ENCODE data around the gene GPR37. TPM values are rescaled to one million over a fixed set of nuclear protein-coding genes. Genes with fewer than 3 reads are reported as not detected.

GPR37 gene
- total and polyA plus RNA-seq, 10 of the 15 experiments (the other 5 are each of a cell fraction or from before 2014, with no cell fraction given), result 0.02 TPM; not detected in 9

GRCh38 chr7:124701955-124702354 is 63.6 kb downstream of the GPR37 start:
- no peak for FAIRE-seq
- 36% methylated on average over 2 of the region's 2 CpGs for WGBS (ENCODE audit: insufficient coverage, insufficient replicate concordance, low lambda C conversion rate, missing lambda C conversion rate)
- intact Hi-C loops (cut with micrococcal nuclease; ENCODE audit: unreplicated experiment), result no loop called here
- TF ChIP-seq GATAD2B (conservative IDR thresholded peaks at IDR 0.05; ENCODE audit: low read depth) (no peak), HDGF (IDR thresholded peaks at IDR 0.05) (no peak), RB1 (IDR thresholded peaks at IDR 0.05; ENCODE audit: borderline replicate concordance) (no peak), NFYA (IDR thresholded peaks at IDR 0.05; ENCODE audit: borderline replicate concordance, low read depth, low read length) (no peak), CHD1 (IDR thresholded peaks at IDR 0.05; ENCODE audit: low read depth, low read length) (no peak), PRDM15 (CRISPR knock-in tag; IDR thresholded peaks at IDR 0.05) (no peak), NFXL1 (IDR thresholded peaks at IDR 0.05; ENCODE audit: borderline replicate concordance) (no peak), USF1 (IDR thresholded peaks at IDR 0.05; ENCODE audit: borderline replicate concordance, extremely low read length, insufficient read depth, low read depth, low read length) (no peak), STAT1 (conservative IDR thresholded peaks at IDR 0.05) (no peak), TCF7 (IDR thresholded peaks at IDR 0.05; ENCODE audit: borderline replicate concordance) (no peak), FOS (IDR thresholded peaks at IDR 0.05; ENCODE audit: borderline replicate concordance, extremely low read depth, insufficient read length) (no peak), ZNF217 (IDR thresholded peaks at IDR 0.05) (no peak), SMAD5 (IDR thresholded peaks at IDR 0.05; ENCODE audit: low read depth) (no peak), E4F1 (IDR thresholded peaks at IDR 0.05; ENCODE audit: borderline replicate concordance, partially characterized antibody) (no peak)

More at GRCh38 chr7:124701955-124702354, 63.6 kb downstream of the GPR37 start:
- Histone ChIP-seq H3K27ac (ENCODE audit: control insufficient read depth, insufficient read depth) (no peak overlapping the region), H3K9ac (ENCODE audit: control insufficient read depth, insufficient read depth, low read length) (no peak overlapping the region), H2AFZ (ENCODE audit: control insufficient read depth, low read depth, low read length) (no peak overlapping the region), H3K27me3 (replicated peaks in 1 of 2; ENCODE audit: control insufficient read depth in 2 of 2, insufficient read depth in 2 of 2, low read length in 1 of 2) (no peaks in the 10 kb centered on the region), H3K9me3 (replicated peaks; ENCODE audit: control insufficient read depth, insufficient read depth, low read length) (no peaks in the 10 kb centered on the region), H4K20me1 (ENCODE audit: control insufficient read depth, insufficient read depth) (no peaks in the 10 kb centered on the region), H3K79me2 (ENCODE audit: control insufficient read depth, insufficient read depth, low read length) (no peaks in the 10 kb centered on the region), H3K4me3 (no peak overlapping the region), H3K4me2 (ENCODE audit: control insufficient read depth, insufficient read depth) (no peak overlapping the region), H3K4me1 (ENCODE audit: control insufficient read depth, insufficient read depth, low read length) (no peaks in the 10 kb centered on the region), H3K36me3 (ENCODE audit: control insufficient read depth in 2 of 2, insufficient read depth in 2 of 2, low read length in 1 of 2) (no peaks in the 10 kb centered on the region)
- ChIA-PET POLR2A (no interaction called here), SMC1A (ENCODE audit: uncharacterized antibody, unreplicated experiment) (no interaction called here), CTCF (no interaction called here), RAD21 (ENCODE audit: unreplicated experiment) (no interaction called here)
- DNase-seq (ENCODE audit: low read depth, low spot score) (no peak), ATAC-seq (no peak)
- in situ Hi-C loops (cut with MboI), result no loop called here
- no TSS peak for BruUV-seq (replicated peaks)

Measured in GM12878 (cell line).